CD4-positive, alpha-beta T cell treated with Interleukin-15 for 4 hours (primary cell): Measurements from ENCODE around the gene RBM25.
"Not testable (repeated sequence)": the region's sequence is repeated elsewhere in the genome, so short reads cannot be mapped to it uniquely, and the experiment has no call there.

Experiments used
- DNase-seq: peaks from one replicate; pipeline ENCODE4 v3.0.0-alpha.2; 2020; ENCODE audit warnings: low spot score

The RBM25 gene

DNA sequence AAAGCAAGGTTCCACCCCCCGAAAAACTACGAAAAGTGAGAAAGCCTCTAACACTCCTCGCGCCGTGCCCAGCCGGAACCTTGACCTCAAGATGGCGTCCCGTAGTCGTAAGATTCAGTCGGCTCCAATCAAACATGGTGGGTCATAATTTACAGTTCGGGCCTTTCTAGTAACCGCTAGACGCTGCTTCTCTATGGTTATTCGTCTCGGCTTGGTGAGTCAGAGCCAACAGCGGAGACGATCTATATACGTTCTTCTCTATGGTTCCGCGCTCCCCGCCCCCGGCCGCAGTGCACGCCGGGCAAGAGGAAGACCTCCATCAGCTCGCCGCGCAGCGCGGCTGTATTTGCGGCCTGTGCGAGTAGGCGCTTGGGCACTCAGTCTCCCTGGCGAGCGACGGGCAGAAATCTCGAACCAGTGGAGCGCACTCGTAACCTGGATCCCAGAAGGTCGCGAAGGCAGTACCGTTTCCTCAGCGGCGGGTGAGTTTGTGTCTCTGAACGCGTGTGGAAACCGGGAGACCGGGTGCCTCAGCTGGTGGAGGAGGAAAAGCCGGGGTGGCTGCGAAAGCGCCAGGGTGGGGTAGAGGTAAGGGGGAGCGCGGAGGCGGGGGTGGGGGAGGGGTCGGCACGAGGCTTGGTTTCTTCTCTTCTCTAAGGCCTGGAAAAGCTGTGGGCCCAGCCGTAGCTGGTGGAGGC lies at the start of gene RBM25:
TSS of gene RBM25 (plus strand) at position 311 of the 698 bp plus-strand sequence. CDS start 13,108 bp downstream, outside the sequence.
- DNase-seq: peak; percentile 98

DNA sequence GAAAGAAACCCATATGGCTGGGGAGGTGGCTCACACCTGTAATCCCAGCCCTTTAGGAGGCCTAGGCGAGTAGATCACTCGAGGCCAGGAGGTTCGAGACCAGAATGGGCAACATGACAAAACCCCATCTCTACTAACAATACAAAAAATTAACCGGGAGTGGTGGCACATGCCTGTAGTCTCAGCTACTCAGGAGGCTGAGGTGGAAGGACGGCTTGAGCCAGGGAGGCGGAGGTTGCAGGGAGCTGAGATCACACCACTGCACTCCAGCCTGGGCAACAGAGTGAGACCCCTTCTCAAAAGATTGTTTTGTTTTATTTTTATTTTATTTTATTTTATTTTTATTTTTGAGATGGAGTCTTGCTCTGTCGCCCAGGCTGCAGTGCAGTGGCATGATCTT lies 47.1 kb upstream of the RBM25 start:
- not testable (repeated sequence) for DNase-seq

DNA sequence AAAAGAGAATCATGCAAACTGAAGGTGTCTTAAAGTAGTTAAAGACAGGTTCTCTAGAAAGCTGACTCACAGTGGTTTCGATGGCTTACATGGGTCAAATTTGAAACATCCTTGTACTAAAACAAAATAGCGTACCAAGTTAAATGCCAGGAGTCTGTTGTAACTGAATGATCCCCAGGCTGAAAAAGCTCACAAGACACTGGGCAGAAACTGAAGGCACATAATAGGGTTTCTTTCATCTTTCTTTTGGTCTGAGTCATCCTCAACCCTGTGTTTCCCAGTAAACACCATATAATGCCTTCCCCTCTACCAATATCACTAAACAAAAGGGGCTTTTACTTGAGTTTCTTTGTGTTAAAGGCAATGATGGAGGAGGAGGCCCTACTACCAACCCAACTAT lies 44.2 kb upstream of the RBM25 start:
- DNase-seq: no peak

DNA sequence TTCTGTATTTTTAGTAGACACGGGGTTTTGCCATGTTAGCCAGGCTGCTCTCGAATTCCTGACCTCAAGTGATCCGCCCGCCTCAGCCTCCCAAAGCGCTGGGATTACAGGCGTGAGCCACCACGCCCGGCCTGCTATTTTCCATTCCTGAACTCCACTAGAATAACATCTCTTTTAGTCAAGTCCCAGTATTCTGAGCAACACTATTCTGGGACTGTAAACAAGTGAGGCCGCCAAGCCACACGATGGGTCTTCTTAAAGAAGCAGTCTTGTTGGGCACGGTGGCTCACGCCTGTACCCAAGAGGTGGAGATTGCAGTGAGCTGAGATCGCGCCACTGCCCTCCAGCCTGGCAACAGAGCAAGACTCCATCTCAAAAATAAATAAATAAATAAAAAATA lies 42.8 kb upstream of the RBM25 start:
- DNase-seq: not testable (repeated sequence)

DNA sequence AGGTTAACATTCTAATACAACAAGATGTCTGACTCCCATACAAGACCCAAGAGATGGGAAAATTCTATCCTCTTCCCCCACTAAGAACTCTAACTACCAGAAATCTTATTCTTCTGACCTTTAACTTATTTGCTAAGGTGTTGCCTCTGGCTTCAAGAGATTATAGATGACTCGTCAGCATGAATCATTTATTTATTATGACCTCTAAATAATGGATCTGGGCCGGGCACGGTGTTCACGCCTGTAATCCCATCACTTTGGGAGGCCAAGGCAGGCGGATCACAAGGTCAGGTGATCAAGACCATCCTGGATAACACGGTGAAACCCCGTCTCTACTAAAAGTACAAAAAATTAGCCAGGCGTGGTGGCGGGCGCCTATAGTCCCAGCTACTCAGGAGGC lies 42.3 kb upstream of the RBM25 start:
- DNase-seq: not testable (repeated sequence)

DNA sequence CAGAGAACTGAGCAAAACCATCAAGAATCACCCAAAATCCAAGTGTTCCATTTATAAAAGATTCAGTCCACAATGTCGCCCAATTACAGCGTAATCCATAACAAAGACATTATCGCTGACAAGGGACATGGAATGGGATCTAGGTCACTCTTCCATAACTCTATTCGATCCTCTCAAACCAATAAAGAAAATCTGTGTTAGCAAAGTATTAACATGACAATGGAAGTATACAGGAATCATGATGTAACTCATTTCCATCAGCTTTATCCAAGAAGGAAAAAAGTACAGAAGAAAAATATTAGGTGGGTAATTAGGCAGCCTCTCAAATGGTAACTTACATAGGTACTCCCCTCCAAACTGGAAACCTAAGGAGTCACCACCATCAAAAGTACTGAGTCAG lies 36.3 kb upstream of the RBM25 start:
- no peak for DNase-seq

DNA sequence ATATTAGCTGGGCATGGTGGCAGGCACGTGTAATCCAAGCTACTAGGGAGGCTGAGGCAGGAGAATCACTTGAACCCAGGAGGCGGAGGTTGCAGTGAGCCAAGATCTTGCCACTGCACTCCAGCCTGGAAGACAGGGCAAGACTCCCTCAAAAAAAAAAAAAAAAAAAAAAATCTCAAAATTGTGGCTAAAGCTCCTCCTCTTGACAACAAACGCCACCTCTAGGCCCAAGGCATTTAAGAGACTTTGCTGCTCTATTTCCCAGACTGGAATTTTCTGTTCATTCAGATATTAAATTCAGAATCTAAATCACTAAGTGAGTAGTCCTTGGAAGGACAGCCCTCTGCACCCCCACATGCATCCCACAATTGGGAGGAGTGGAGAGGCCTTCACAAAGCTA lies 32.8 kb upstream of the RBM25 start:
- no peak for DNase-seq

DNA sequence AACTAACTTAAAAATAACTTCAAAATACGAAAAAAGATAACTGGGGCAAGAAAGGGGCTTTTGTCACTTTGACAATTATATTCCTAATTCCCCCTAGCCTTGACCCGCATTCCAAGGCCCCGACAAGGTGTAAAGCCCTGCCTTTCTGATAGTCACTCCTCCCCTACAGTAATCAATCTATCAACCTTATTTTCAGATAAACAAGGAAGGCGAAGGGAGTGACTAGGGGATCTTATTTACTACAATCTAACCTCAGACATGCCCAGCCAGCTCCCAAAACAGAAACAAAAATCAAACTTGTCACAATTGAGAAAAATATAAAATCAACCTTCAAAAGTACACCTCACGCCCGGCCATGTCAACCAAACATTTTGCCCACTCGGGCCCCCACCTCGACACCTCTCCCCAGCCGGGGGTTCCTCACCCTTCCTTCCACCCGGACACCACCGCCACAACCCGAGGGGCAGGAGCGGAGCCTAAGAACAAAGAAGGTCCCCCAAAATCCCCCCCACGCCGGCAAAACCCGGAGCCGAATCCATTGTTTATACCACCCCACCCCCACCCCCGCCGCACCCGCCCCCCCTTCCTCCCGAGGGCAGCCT lies 32.0 kb upstream of the RBM25 start:
- DNase-seq: no peak

DNA sequence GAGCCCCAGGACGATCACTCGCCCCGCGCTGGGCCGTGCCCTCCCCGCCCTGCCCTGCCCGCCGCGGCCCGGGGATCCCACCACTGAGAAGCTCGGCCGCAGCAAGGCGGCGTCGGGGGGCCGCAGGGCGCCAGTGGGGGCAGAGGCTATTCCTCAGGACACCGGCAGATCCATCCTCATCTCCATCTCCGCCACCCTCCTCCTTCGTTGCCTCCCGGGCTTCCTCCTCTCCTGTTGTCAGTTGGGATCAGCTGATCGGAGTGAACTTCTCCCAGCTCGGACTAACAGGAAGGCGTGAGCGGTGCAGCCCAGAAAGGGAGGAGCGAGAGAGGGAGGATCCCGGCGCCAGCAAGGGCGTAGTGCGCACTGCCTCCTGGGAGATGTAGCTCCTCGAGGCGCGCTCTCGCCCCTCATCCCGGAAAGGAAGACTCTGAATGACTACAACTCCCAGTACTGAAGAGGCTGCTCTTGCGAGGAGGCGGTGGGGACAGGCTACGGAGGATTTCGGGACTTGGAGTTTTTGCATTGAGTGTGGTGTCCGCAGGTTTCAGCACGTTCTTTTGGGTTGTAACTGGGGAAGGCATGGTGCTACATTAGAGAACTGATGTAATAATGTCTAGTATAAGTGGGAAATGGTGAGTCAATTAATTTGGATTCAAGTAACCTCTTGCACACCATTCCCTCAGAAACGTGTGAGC lies 31.3 kb upstream of the RBM25 start, which contains the start of gene ZFYVE1:
TSS of gene ZFYVE1 (minus strand) at position 262 of the 698 bp plus-strand sequence. CDS start 2,598 bp downstream, outside the sequence.
- peak; percentile 91 for DNase-seq

DNA sequence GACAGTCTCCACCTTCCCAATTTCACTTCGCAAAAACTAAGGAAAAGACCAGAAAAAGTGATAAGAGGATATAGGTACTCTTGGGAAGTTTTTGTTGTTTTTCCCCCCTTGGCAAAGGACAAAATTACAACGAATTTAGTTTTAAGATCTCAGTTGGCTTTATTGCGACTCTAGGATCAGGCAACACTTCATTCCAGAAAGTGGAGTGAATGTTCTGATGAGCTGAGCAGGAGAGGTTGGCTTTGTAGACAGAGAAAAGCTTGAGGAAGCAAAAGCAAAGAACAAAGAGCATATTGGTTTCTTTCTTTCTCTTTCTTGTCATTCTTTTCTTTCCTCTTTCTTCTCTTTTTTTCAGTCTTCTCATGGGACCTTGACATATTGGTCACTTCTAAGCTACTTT lies 30.8 kb upstream of the RBM25 start:
- DNase-seq: no peak

DNA sequence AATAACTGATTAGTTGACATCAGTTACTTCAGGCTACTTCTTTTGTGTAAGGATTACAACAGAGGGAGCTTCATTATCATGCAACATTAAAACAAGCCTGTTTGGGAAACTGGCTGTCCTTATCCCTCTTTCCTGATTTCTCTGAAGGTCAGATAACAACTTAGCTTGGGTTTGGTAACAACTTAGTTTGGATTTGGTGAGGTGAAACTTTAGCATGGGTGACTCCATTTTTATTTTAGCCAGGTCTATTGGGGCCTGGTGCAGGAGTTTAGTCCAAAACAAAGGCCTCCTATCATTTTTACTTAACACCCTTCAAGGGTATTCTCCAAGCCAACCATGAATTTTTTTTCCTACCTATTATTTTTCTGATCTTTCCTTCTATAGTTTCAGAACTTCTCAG lies 30.4 kb upstream of the RBM25 start:
- DNase-seq: no peak

DNA sequence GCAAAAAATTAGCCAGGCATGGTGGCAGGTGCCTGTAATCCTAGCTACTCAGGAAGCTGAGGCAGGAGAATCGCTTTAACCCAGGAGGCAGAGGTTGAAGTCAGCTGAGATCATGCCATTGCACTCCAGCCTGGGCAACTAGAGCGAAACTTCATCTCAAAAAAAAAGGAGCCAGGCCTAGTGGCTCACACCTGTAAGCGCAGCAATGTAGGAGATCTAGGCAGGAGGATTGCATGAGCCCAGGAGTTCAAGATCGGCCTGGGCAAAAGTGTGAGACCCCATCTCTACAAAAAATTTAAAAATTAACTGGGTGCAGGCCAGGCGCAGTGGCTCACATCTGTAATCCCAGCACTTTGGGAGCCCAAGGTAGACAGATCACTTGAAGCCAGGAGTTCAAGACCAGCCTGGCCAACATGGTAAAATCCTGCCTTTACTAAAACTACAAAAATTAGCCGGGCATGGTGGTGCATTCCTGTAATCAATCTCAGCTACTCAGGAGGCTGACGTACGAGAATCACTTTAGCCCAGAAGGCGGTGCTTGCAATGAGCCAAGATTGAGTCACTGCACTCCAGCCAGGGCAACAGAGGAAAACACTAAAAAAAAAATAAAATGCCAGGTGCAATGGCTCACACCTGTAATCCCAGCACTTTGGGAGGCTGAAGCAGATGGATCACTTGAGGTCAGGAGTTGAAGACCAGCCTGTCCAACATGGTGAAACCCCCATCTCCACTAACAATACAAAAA lies 21.5 kb upstream of the RBM25 start:
- DNase-seq: not testable (repeated sequence)

DNA sequence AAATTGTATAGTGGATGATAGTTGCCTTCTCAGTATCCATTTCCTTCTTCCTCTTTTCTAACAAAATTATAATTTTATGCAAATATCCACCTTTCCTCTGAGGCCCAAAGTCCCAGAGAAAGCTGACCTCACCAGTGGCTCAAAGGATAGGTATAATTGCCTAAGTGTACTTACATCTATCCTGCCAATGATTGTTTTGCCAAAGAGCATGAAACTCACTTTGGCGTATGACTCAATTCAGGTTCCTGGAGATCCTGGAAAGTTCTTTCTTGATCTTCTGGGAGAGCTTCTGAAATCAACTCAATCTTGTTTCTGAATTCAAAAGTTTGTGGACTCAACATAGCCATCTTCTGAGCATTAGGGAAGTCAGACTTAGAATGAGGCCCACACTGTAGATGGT lies 10.5 kb upstream of the RBM25 start:
- DNase-seq: no peak

DNA sequence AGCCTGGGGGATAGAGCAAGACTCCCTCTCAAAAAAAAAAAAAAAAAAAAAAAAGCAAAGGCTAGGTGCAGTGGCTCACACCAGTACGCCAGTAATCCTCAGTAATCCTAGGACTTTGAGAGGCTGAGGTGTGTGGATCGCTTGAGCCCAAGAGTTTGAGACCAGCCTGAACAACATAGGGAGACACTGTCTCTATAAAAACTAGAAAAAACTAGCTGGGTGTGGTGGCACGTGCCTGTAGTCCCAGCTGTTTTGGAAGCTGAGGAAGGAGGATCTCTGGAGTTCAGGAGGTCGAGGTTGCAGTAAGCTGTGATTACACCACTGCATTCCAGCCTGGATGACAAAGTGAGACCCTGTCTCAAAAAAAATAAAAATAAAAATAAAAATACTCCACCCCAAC lies 8.9 kb upstream of the RBM25 start:
- DNase-seq: no peak

DNA sequence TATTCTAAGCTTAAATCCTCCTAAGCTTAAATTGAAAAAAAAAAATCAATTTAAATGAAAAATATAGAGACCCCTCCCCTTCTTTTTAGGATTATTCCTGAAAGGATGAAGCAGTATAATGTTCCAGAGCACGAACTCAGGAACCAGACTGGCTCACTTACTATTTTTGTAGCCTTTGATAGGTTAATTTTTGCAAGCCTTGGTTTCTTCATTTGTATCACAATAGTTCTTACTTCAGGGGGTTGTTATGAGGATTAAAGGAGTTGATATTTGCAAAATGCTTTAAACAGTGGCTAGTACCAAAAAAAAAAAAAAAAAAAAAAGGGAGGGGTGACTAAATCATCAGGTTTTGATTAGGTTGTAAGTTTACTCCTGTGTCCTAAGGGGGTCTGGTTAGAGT lies 3.1 kb upstream of the RBM25 start:
- DNase-seq: no peak

DNA sequence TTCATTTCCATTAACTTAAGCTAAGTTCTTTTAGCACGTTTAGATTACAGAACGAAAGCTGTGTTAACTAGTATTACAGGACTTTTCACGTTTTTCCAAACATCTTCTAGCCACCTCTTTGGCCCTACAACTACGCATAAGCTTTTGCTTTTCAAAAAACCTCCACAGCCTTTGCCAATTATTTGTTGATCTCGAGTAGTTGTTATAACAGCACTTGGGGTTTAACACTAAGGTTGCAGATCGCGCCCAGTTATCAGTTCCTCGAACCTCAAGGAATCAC lies 450 bp upstream of the RBM25 start:
- no peak for DNase-seq

DNA sequence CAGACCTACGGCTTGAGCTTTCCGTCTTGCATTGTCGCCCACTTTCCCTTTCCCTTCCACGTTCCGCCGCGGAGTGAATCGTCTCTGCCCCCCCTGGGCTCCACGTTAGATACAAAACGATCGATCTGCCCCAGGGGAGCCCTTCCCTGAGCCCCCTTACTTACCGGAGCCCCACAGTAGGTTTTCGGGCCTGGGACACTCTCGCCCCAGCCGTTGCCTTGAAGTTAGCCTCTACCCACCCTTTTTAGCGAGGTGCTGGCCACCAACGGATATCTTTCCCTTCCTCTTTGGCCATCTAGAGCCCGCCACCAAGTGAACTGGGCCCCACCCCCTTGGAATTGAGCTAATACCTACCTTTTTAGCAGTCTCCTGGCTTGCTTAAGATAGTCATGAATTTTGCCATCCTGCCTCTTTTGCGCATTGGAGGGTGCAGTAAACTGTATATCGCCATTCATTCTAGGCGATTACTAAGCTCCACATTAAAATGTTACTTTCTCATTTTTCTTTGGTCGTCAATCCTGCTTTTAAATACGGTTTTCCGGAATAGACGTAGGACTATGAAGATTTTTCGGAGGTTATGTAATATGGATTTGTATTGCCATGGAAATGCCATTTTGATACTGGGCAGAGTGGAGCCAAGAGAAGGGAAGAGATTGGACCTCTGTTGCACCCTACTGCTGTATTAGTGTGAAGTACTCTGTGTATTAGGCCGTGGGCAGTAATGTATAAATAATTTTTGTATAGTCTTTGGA lies 764 bp downstream of the RBM25 start:
- DNase-seq: peak; percentile 7

DNA sequence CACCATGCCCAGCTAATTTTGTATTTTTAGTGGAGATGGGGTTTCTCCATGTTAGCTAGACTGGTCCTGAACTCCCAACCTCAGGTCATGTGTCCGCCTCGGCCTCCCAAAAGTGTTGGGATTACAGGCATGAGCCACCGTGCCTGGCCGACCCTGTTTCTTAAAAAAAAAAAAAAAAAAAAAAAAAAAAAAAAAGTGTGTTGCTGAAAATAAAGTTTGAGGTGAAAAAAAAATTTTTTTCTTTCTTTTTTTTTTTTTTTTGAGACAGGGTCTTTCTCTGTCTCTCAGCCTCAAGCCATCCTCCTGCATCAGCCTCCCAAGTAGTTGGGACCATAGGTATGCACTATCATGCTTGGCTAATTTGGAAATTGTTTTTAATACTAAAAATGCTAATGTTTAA lies 11.3 kb downstream of the RBM25 start:
- DNase-seq: no peak

DNA sequence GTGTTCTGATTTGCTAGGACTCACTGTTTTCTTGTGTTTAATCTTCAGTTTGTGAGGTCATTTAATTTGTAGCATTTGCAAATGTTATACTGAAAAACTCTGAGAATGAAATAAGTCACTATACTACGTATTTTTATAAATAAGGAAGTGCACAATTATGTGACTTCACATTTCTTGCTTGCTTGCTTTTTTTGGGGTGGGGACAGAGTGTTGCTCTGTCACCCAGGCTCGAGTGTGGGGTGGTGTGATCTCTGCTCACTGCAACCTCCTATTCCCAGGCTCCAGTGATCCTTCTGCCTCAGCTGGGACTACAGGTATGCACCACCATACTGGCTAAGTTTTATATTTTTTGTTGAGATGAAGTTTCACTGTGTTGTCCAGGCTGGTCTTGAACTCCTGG lies 32.7 kb downstream of the RBM25 start:
- no peak for DNase-seq

DNA sequence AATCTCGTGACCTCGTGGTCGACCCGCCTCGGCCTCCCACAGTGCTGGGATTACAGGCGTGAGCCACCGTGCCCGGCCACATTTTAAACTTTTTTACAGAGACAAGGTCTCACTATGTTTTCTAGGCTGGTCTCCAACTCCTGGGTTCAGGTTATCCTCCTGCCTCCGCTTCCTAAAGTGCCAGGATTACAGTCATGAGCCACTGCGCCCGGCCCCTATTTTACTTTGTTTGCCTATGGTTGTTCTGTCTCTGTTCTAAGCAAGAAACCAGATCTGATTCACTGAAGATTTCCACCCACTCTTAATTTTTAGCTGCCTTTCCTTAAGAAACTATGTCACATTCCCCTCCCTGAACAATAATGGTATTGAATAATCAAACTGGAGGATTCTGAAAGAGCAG lies 39.1 kb downstream of the RBM25 start:
- no peak for DNase-seq

DNA sequence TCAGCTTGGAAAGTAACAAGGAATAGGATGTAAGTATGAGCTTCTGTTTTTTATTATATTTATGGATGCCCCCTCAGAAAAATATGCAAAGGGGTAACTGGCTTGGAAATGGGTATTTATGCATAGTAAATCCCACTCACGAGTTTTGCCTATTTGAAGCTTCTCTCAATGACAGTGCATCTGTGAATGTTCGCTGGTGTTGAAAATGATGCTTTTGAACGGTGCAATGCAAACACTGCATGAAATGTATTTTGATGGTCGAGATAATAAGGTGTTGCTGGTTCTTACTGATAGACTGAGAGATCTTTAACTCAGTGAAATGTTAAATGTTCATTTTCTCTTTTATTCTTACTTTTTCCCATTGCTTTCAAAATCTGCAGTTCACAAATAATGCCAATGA lies 42.0 kb downstream of the RBM25 start:
- no peak for DNase-seq
